NB4 (cell line): ENCODE data around the gene LAMA3.
A peak's percentile ranks its signal among the peaks of the same experiment; 100 is the strongest.

Experiments
- DNase-seq: peaks from one replicate; pipeline ENCODE4 v3.0.0; 2010; ENCODE audit warnings: low read depth
- H3K4me3 ChIP-seq: one replicate; pipeline ENCODE4 v1.5.1; 2011; ENCODE audit warnings: mild to moderate bottlenecking, low read depth, low read length, moderate library complexity
- CTCF ChIP-seq: IDR thresholded peaks from one replicate; pipeline ENCODE4 v1.5.1; 2012; ENCODE audit warnings: low read depth, low read length
- MAX ChIP-seq: IDR thresholded peaks from 2 replicates; pipeline ENCODE4 v1.6.1; 2011; ENCODE audit warnings: low read depth, low read length
- MYC ChIP-seq: IDR thresholded peaks from 2 replicates; pipeline ENCODE4 v1.6.1; 2011; ENCODE audit warnings: low read depth, low read length
- POLR2A ChIP-seq: IDR thresholded peaks from 2 replicates; pipeline ENCODE4 v1.6.1; 2011; ENCODE audit warnings: mild to moderate bottlenecking; ENCODE audit not compliant: insufficient read length; ENCODE audit errors: extremely low read depth

Gene LAMA3

GRCh38 chr18:23761941-23762340 lies 72.7 kb downstream of the LAMA3 start:
- no peak overlapping the region for H3K4me3 ChIP-seq
- TF ChIP-seq MYC (no peak), CTCF (no peak), MAX (no peak), POLR2A (no peak)
- peak; percentile 14 for DNase-seq

- no peak overlapping the region for H3K4me3 ChIP-seq
- DNase-seq, result no peak
- TF ChIP-seq POLR2A (no peak), MAX (no peak), CTCF (no peak), MYC (no peak)
Measured at GRCh38 chr18:23763343-23763742, 74.1 kb downstream of the LAMA3 start.

GRCh38 chr18:23765931-23766330 lies 76.7 kb downstream of the LAMA3 start:
- TF ChIP-seq MAX (no peak), MYC (no peak), POLR2A (no peak), CTCF (no peak)

GRCh38 chr18:23772327-23773024 lies 83.2 kb downstream of the LAMA3 start:
- no peak overlapping the region for H3K4me3 ChIP-seq
- no peak for TF ChIP-seq POLR2A
- no peak for TF ChIP-seq CTCF
- no peak for TF ChIP-seq MYC
- no peak for TF ChIP-seq MAX
- DNase-seq, result no peak

More at GRCh38 chr18:23765931-23766330, 76.7 kb downstream of the LAMA3 start:
- H3K4me3 ChIP-seq, result no peak overlapping the region
- no peak for DNase-seq

- no peak overlapping the region for H3K4me3 ChIP-seq
Measured at GRCh38 chr18:23776306-23776705, 87.1 kb downstream of the LAMA3 start.

More at GRCh38 chr18:23776306-23776705, 87.1 kb downstream of the LAMA3 start:
- no peak for TF ChIP-seq MAX
- no peak for TF ChIP-seq POLR2A
- TF ChIP-seq MYC, result no peak
- no peak for TF ChIP-seq CTCF
- no peak for DNase-seq
